Epithelial cell of proximal tubule (primary cell): ENCODE results near the gene UBE2D2. TPM values are rescaled to one million over a fixed set of nuclear protein-coding genes. Genes with fewer than 3 reads are reported as not detected.
"Not testable (repeated sequence)": the region's sequence is repeated elsewhere in the genome, so short reads cannot be mapped to it uniquely, and the experiment has no call there.

Experiments used
- DNase-seq: peaks from one replicate; pipeline ENCODE4 v3.0.0-alpha.2; 2011; ENCODE audit warnings: low read depth
- H3K4me3 ChIP-seq: 2 replicates; pipeline ENCODE4 v1.5.1; 2011; ENCODE audit warnings: low read depth, mild to moderate bottlenecking, low read length
- CTCF ChIP-seq: conservative IDR thresholded peaks from 2 replicates; pipeline ENCODE4 v1.5.1; 2012; ENCODE audit warnings: low read depth, mild to moderate bottlenecking, low read length
- total RNA-seq: library from RNA; depleted of rRNA; stranded (reverse); fragments of >200 nt; gene quantifications from 2 replicates; pipeline ENCODE4 v1.2.3, GENCODE V29; 2015

UBE2D2 gene
- total RNA-seq, 1 donor from 2014 or later, result 205 TPM

- no peak for TF ChIP-seq CTCF
- peak overlapping the region; percentile 39 for H3K4me3 ChIP-seq
- DNase-seq, result no peak
Observed at GRCh38 chr5:139531772-139532169, 29.4 kb upstream of the UBE2D2 start.

- H3K4me3 ChIP-seq, result no peak overlapping the region
- TF ChIP-seq CTCF, result no peak
- no peak for DNase-seq
Observed at GRCh38 chr5:139543423-139543991, 17.6 kb upstream of the UBE2D2 start.

- H3K4me3 ChIP-seq, DNase-seq: not testable (repeated sequence)
Observed at GRCh38 chr5:139546593-139546992, 14.5 kb upstream of the UBE2D2 start.

GRCh38 chr5:139549162-139549894 is 11.8 kb upstream of the UBE2D2 start:
- no peak overlapping the region for H3K4me3 ChIP-seq
- TF ChIP-seq CTCF, result no peak
- no peak for DNase-seq

GRCh38 chr5:139550051-139550872 is 10.9 kb upstream of the UBE2D2 start:
- DNase-seq, H3K4me3 ChIP-seq: not testable (repeated sequence)

GRCh38 chr5:139551191-139551889 is 9.8 kb upstream of the UBE2D2 start:
- TF ChIP-seq CTCF, result no peak
- no peak for DNase-seq
- H3K4me3 ChIP-seq, result no peak overlapping the region

- no peak for DNase-seq
- H3K4me3 ChIP-seq, result no peak overlapping the region
- no peak for TF ChIP-seq CTCF
Observed at GRCh38 chr5:139552893-139553575, 8.1 kb upstream of the UBE2D2 start.
